HepG2 (cell line): Measurements from ENCODE around the gene LAMA1.

Source experiments
- EED ChIP-seq: sonication (generic); formaldehyde crosslinking; IDR thresholded peaks from 2 replicates; pipeline ENCODE4 v1.5.0; 2020; ENCODE audit warnings: mild to moderate bottlenecking, missing genetic modification reagents
- PCBP2 ChIP-seq: fragments of 200-400 bp; formaldehyde crosslinking; optimal IDR thresholded peaks from 2 replicates; pipeline ENCODE3; 2018; ENCODE audit warnings: low read length, low read depth; ENCODE audit not compliant: poor library complexity, severe bottlenecking
- SUZ12 ChIP-seq: fragments of 150-350 bp; IDR thresholded peaks from 2 replicates; pipeline ENCODE4 v1.6.1; 2014; ENCODE audit warnings: low read depth, low read length
- ZFP41 ChIP-seq: sonication (generic); formaldehyde crosslinking; IDR thresholded peaks from 2 replicates; pipeline ENCODE4 v1.4.0; 2020; ENCODE audit warnings: mild to moderate bottlenecking, missing genetic modification reagents, borderline replicate concordance
- TF ChIP-seq, protein P1 (sequence below): sonication (generic); formaldehyde crosslinking; IDR thresholded peaks from 2 replicates; pipeline ENCODE4 v1.8.1; 2023; ENCODE audit warnings: mild to moderate bottlenecking, inconsistent platforms, moderate library complexity, missing genetic modification reagents, borderline replicate concordance
- TF ChIP-seq, protein P2 (sequence below): sonication (generic); formaldehyde crosslinking; IDR thresholded peaks from 2 replicates; pipeline ENCODE4 v1.5.0; 2020; ENCODE audit warnings: mild to moderate bottlenecking, missing genetic modification reagents, moderate library complexity

DNA sequence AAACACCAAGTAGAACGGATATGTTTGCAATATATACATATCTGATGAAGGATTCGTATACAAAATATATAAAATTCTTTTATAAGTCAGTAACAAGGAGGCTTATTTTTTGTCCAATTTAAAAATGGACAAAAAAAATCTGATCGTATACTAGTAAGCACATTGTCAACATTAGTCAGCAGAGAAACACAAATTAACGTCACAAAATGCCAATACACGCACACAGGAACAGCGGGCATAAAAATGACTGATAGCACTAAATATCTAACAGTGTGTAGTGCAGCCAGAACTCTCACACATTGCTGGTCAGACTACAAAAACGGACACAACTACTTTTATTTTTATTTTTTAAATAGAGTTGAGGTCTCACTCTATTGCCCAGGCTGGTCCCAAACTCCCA is 69.5 kb downstream of the LAMA1 start:
- TF ChIP-seq EED (CRISPR knock-in tag) (no peak), ZFP41 (CRISPR knock-in tag) (no peak), PCBP2 (no peak), SUZ12 (no peak)
- TF ChIP-seq, protein P1, sequence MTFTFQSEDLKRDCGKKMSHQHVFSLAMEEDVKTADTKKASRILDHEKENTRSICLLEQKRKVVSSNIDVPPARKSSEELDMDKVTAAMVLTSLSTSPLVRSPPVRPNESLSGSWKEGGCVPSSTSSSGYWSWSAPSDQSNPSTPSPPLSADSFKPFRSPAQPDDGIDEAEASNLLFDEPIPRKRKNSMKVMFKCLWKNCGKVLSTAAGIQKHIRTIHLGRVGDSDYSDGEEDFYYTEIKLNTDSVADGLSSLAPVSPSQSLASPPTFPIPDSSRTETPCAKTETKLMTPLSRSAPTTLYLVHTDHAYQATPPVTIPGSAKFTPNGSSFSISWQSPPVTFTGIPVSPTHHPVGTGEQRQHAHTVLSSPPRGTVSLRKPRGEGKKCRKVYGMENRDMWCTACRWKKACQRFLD (CRISPR knock-in tag): no peak
- TF ChIP-seq, protein P2, sequence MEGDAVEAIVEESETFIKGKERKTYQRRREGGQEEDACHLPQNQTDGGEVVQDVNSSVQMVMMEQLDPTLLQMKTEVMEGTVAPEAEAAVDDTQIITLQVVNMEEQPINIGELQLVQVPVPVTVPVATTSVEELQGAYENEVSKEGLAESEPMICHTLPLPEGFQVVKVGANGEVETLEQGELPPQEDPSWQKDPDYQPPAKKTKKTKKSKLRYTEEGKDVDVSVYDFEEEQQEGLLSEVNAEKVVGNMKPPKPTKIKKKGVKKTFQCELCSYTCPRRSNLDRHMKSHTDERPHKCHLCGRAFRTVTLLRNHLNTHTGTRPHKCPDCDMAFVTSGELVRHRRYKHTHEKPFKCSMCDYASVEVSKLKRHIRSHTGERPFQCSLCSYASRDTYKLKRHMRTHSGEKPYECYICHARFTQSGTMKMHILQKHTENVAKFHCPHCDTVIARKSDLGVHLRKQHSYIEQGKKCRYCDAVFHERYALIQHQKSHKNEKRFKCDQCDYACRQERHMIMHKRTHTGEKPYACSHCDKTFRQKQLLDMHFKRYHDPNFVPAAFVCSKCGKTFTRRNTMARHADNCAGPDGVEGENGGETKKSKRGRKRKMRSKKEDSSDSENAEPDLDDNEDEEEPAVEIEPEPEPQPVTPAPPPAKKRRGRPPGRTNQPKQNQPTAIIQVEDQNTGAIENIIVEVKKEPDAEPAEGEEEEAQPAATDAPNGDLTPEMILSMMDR (CRISPR knock-in tag): no peak
